GM23338 (cell line): Measurements from ENCODE around the gene LYZL6. TPM values are rescaled to one million over a fixed set of nuclear protein-coding genes. Genes with fewer than 3 reads are reported as not detected.

Experiments
- ATAC-seq: fragments of 200-7000 bp; cut with Tn5 transposase; 3 replicates; pipeline ENCODE4 v1.9.1; 2020
- DNase-seq: peaks from one replicate; pipeline ENCODE4 v3.0.0-alpha.2; 2015; ENCODE audit warnings: low spot score
- H2AFZ ChIP-seq: fragments of 200-600 bp; sonication (generic); 2 replicates; pipeline ENCODE4 v1.8.0; 2016; ENCODE audit warnings: antibody characterized with exemption, mild to moderate bottlenecking, moderate library complexity
- H3F3A ChIP-seq: fragments of 200-600 bp; sonication (generic); replicated peaks from 2 replicates; pipeline ENCODE4 v1.8.0; 2017; ENCODE audit warnings: antibody characterized with exemption, mixed run types, low read depth
- H3K27ac ChIP-seq: fragments of 200-600 bp; sonication (generic); 2 replicates; pipeline ENCODE4 v1.6.1; 2016; ENCODE audit warnings: low read depth
- H3K27me3 ChIP-seq: fragments of 200-600 bp; sonication (generic); 2 replicates; pipeline ENCODE4 v1.8.0; 2016; ENCODE audit warnings: mild to moderate bottlenecking, mixed run types, moderate library complexity; ENCODE audit not compliant: insufficient read depth
- H3K36me3 ChIP-seq: fragments of 200-600 bp; sonication (generic); 2 replicates; pipeline ENCODE4 v1.8.0; 2016; ENCODE audit warnings: mild to moderate bottlenecking; ENCODE audit not compliant: insufficient read depth
- H3K4me1 ChIP-seq: fragments of 200-600 bp; sonication (generic); 2 replicates; pipeline ENCODE4 v1.8.0; 2016; ENCODE audit warnings: mild to moderate bottlenecking, moderate library complexity; ENCODE audit not compliant: insufficient read depth
- H3K4me2 ChIP-seq: fragments of 200-600 bp; sonication (generic); 2 replicates; pipeline ENCODE4 v1.7.1; 2017; ENCODE audit warnings: mixed run types
- H3K4me3 ChIP-seq: fragments of 200-600 bp; sonication (generic); 2 replicates; pipeline ENCODE4 v1.6.1; 2016; ENCODE audit warnings: mixed run types
- H3K79me2 ChIP-seq: fragments of 200-600 bp; sonication (generic); replicated peaks from 2 replicates; pipeline ENCODE4 v1.8.0; 2017; ENCODE audit warnings: mild to moderate bottlenecking; ENCODE audit not compliant: insufficient read depth
- H3K9me2 ChIP-seq: fragments of 200-600 bp; sonication (generic); 2 replicates; pipeline ENCODE4 v1.8.0; 2017; ENCODE audit not compliant: insufficient read depth
- H4K20me1 ChIP-seq: fragments of 200-600 bp; sonication (generic); replicated peaks from 2 replicates; pipeline ENCODE4 v1.8.0; 2017; ENCODE audit warnings: mild to moderate bottlenecking; ENCODE audit not compliant: insufficient read depth
- H3K27ac Mint-ChIP-seq: 2 replicates; pipeline ENCODE4 v1.8.0; 2020; ENCODE audit warnings: inconsistent platforms, mild to moderate bottlenecking, moderate library complexity, mixed read lengths
- H3K27me3 Mint-ChIP-seq: 3 replicates; pipeline ENCODE4 v1.8.0; 2022; ENCODE audit warnings: low read depth, mild to moderate bottlenecking, moderate library complexity, mixed read lengths, inconsistent platforms; ENCODE audit not compliant: insufficient read depth, poor library complexity
- H3K36me3 Mint-ChIP-seq: 3 replicates; pipeline ENCODE4 v1.8.0; 2021; ENCODE audit warnings: low read depth, mild to moderate bottlenecking, inconsistent platforms, moderate library complexity, mixed read lengths
- H3K4me1 Mint-ChIP-seq: 3 replicates; pipeline ENCODE4 v1.8.0; 2020; ENCODE audit warnings: mild to moderate bottlenecking, inconsistent platforms, mixed read lengths
- H3K4me3 Mint-ChIP-seq: 3 replicates; pipeline ENCODE4 v1.8.0; 2021; ENCODE audit warnings: moderate library complexity, mild to moderate bottlenecking, inconsistent platforms, mixed read lengths
- H3K9me3 Mint-ChIP-seq: 3 replicates; pipeline ENCODE4 v1.8.0; 2020; ENCODE audit warnings: moderate library complexity, mild to moderate bottlenecking, inconsistent platforms, mixed read lengths
- CREB1 ChIP-seq: fragments of 250-450 bp; sonication (Bioruptor Pico); IDR thresholded peaks from 2 replicates; pipeline ENCODE4 v1.5.0; 2020; ENCODE audit warnings: low read depth, mild to moderate bottlenecking, moderate library complexity
- EZH2 ChIP-seq: fragments of 200-600 bp; sonication (generic); IDR thresholded peaks from one replicate; pipeline ENCODE4 v1.8.0; 2017; ENCODE audit warnings: antibody characterized with exemption, mild to moderate bottlenecking, low read depth; ENCODE audit not compliant: unreplicated experiment
- EZH2phosphoT487 ChIP-seq: fragments of 200-600 bp; sonication (generic); IDR thresholded peaks from one replicate; pipeline ENCODE4 v1.8.1; 2018; ENCODE audit warnings: antibody characterized with exemption; ENCODE audit not compliant: unreplicated experiment
- POLR2AphosphoS5 ChIP-seq: IDR thresholded peaks from 2 replicates; pipeline ENCODE4 v1.6.1; 2016; ENCODE audit warnings: antibody characterized with exemption, low read depth
- ZNF331 ChIP-seq: fragments of 250-450 bp; sonication (Bioruptor Pico); IDR thresholded peaks from 2 replicates; pipeline ENCODE4 v1.5.0; 2020; ENCODE audit warnings: low read depth, mild to moderate bottlenecking, moderate library complexity
- polyA plus RNA-seq: library from polyadenylated mRNA; unstranded; fragments of >200 nt; fragmentation: Nextera tagmentation; extraction: Ambion mirVana; gene quantifications from 2 replicates; pipeline ENCODE4 v1.2.1, GENCODE V29; 2016
- total RNA-seq: library from RNA; depleted of rRNA; stranded (reverse); fragments of >200 nt; shearing (Covaris generic); gene quantifications from 2 replicates; pipeline ENCODE4 v1.2.3, GENCODE V29; 2014
- TF ChIP-seq, protein P1 (sequence below): IDR thresholded peaks from one replicate; pipeline ENCODE4 v1.6.1; 2018; ENCODE audit warnings: antibody characterized with exemption; ENCODE audit not compliant: unreplicated experiment
- TF ChIP-seq, protein P2 (sequence below), 2 experiments: fragments of 200-600 bp in 1 of 2; sonication (generic) in 1 of 2; conservative IDR thresholded peaks; 2 replicates each; pipeline versions ENCODE4 v1.5.1 to v1.6.1; 2016 to 2017; ENCODE audit warnings: antibody characterized with exemption in 2 of 2, low read depth in 2 of 2, mild to moderate bottlenecking in 2 of 2, moderate library complexity in 1 of 2
- TF ChIP-seq, protein P3 (sequence below): fragments of 250-450 bp; sonication (Bioruptor Pico); IDR thresholded peaks from 2 replicates; pipeline ENCODE4 v1.5.0; 2020; ENCODE audit warnings: mild to moderate bottlenecking, moderate library complexity

The LYZL6 gene
- total and polyA plus RNA-seq, 2 experiments from 2014 or later, result not detected

DNA sequence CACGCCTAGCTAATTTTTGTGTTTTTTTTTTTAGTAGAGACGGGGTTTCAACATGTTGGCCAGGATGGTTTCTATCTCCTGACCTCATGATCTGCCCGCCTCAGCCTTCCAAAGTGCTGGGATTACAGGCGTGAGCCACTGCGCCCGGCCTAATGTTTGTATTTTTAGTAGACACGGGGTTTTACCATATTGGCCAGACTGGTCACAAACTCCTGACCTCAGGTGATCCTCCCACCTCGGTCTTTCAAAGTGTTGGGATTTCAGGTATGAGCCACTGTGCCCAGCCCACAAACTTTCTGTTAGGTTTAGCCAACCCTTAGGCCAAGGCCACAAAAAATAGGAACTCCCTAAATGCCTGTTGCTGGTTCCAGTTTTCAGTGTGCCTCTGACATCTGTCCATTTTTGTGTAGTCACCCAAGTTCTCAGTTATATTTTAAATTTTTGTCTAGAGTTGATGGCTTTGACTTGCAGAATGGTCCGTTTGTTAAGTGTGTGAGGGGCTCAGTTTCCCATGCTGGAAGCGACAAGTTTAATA lies 25.1 kb upstream of the LYZL6 start (continued):
- TF ChIP-seq EZH2phosphoT487 (no peak), POLR2AphosphoS5 (no peak), ZNF331 (CRISPR knock-in tag) (no peak), CREB1 (CRISPR knock-in tag) (no peak)
- TF ChIP-seq, protein P1, sequence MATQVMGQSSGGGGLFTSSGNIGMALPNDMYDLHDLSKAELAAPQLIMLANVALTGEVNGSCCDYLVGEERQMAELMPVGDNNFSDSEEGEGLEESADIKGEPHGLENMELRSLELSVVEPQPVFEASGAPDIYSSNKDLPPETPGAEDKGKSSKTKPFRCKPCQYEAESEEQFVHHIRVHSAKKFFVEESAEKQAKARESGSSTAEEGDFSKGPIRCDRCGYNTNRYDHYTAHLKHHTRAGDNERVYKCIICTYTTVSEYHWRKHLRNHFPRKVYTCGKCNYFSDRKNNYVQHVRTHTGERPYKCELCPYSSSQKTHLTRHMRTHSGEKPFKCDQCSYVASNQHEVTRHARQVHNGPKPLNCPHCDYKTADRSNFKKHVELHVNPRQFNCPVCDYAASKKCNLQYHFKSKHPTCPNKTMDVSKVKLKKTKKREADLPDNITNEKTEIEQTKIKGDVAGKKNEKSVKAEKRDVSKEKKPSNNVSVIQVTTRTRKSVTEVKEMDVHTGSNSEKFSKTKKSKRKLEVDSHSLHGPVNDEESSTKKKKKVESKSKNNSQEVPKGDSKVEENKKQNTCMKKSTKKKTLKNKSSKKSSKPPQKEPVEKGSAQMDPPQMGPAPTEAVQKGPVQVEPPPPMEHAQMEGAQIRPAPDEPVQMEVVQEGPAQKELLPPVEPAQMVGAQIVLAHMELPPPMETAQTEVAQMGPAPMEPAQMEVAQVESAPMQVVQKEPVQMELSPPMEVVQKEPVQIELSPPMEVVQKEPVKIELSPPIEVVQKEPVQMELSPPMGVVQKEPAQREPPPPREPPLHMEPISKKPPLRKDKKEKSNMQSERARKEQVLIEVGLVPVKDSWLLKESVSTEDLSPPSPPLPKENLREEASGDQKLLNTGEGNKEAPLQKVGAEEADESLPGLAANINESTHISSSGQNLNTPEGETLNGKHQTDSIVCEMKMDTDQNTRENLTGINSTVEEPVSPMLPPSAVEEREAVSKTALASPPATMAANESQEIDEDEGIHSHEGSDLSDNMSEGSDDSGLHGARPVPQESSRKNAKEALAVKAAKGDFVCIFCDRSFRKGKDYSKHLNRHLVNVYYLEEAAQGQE, result no peak

DNA sequence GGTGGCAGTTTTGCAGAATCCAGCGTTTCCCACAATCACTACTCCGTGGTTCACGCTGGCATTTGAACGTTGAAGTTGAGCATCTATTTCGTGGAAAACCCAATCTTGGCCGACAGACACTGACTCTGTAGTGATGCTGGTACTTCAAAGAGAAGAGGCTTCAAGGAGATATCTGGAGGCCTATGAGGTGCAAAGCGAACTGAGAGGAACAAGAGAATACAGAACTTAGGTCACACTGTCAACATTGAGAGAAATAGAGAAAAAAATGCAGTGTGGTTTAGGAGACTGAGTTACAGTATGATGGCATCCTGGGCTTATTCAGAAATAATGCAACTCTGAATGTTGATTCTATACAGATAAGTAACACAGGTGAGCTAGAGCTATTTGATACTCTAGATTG lies 21.8 kb upstream of the LYZL6 start:
- Histone ChIP-seq H3K27me3 (no peaks in the 10 kb centered on the region), H3F3A (no peaks in the 10 kb centered on the region), H4K20me1 (no peaks in the 10 kb centered on the region), H2AFZ (no peak overlapping the region), H3K4me3 (no peak overlapping the region), H3K79me2 (no peaks in the 10 kb centered on the region), H3K27ac (no peak overlapping the region), H3K9me2 (0 out of 2 replicates have a peak, but pooled peaks cover 4% of the 10 kb centered on the region), H3K4me2 (no peak overlapping the region), H3K4me1 (0 out of 2 replicates have a peak, but pooled peaks cover 4% of the 10 kb centered on the region), H3K36me3 (no peaks in the 10 kb centered on the region)
- no peak for ATAC-seq
- peaks cover 2% of the 10 kb centered on the region for H3K27me3 Mint-ChIP-seq
- H3K9me3 Mint-ChIP-seq, result no peaks in the 10 kb centered on the region
- H3K4me1 Mint-ChIP-seq, result peaks cover 3% of the 10 kb centered on the region; the same call in 1 of the 3 replicates
- H3K27ac Mint-ChIP-seq, result no peak overlapping the region
- DNase-seq, result no peak
- H3K36me3 Mint-ChIP-seq, result no peaks in the 10 kb centered on the region
- H3K4me3 Mint-ChIP-seq, result no peak overlapping the region
- no peak for TF ChIP-seq EZH2
- TF ChIP-seq, protein P2, sequence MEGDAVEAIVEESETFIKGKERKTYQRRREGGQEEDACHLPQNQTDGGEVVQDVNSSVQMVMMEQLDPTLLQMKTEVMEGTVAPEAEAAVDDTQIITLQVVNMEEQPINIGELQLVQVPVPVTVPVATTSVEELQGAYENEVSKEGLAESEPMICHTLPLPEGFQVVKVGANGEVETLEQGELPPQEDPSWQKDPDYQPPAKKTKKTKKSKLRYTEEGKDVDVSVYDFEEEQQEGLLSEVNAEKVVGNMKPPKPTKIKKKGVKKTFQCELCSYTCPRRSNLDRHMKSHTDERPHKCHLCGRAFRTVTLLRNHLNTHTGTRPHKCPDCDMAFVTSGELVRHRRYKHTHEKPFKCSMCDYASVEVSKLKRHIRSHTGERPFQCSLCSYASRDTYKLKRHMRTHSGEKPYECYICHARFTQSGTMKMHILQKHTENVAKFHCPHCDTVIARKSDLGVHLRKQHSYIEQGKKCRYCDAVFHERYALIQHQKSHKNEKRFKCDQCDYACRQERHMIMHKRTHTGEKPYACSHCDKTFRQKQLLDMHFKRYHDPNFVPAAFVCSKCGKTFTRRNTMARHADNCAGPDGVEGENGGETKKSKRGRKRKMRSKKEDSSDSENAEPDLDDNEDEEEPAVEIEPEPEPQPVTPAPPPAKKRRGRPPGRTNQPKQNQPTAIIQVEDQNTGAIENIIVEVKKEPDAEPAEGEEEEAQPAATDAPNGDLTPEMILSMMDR (conservative IDR thresholded peaks at IDR 0.05; ENCODE audit: low read depth in 2 of 2), result no peak
- TF ChIP-seq, protein P3, sequence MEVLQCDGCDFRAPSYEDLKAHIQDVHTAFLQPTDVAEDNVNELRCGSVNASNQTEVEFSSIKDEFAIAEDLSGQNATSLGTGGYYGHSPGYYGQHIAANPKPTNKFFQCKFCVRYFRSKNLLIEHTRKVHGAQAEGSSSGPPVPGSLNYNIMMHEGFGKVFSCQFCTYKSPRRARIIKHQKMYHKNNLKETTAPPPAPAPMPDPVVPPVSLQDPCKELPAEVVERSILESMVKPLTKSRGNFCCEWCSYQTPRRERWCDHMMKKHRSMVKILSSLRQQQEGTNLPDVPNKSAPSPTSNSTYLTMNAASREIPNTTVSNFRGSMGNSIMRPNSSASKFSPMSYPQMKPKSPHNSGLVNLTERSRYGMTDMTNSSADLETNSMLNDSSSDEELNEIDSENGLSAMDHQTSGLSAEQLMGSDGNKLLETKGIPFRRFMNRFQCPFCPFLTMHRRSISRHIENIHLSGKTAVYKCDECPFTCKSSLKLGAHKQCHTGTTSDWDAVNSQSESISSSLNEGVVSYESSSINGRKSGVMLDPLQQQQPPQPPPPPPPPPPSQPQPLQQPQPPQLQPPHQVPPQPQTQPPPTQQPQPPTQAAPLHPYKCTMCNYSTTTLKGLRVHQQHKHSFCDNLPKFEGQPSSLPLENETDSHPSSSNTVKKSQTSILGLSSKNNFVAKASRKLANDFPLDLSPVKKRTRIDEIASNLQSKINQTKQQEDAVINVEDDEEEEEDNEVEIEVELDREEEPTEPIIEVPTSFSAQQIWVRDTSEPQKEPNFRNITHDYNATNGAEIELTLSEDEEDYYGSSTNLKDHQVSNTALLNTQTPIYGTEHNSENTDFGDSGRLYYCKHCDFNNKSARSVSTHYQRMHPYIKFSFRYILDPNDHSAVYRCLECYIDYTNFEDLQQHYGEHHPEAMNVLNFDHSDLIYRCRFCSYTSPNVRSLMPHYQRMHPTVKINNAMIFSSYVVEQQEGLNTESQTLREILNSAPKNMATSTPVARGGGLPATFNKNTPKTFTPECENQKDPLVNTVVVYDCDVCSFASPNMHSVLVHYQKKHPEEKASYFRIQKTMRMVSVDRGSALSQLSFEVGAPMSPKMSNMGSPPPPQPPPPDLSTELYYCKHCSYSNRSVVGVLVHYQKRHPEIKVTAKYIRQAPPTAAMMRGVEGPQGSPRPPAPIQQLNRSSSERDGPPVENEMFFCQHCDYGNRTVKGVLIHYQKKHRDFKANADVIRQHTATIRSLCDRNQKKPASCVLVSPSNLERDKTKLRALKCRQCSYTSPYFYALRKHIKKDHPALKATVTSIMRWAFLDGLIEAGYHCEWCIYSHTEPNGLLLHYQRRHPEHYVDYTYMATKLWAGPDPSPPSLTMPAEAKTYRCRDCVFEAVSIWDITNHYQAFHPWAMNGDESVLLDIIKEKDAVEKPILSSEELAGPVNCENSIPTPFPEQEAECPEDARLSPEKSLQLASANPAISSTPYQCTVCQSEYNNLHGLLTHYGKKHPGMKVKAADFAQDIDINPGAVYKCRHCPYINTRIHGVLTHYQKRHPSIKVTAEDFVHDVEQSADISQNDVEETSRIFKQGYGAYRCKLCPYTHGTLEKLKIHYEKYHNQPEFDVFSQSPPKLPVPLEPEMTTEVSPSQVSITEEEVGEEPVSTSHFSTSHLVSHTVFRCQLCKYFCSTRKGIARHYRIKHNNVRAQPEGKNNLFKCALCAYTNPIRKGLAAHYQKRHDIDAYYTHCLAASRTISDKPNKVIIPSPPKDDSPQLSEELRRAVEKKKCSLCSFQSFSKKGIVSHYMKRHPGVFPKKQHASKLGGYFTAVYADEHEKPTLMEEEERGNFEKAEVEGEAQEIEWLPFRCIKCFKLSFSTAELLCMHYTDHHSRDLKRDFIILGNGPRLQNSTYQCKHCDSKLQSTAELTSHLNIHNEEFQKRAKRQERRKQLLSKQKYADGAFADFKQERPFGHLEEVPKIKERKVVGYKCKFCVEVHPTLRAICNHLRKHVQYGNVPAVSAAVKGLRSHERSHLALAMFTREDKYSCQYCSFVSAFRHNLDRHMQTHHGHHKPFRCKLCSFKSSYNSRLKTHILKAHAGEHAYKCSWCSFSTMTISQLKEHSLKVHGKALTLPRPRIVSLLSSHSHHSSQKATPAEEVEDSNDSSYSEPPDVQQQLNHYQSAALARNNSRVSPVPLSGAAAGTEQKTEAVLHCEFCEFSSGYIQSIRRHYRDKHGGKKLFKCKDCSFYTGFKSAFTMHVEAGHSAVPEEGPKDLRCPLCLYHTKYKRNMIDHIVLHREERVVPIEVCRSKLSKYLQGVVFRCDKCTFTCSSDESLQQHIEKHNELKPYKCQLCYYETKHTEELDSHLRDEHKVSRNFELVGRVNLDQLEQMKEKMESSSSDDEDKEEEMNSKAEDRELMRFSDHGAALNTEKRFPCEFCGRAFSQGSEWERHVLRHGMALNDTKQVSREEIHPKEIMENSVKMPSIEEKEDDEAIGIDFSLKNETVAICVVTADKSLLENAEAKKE (CRISPR knock-in tag), result no peak
- TF ChIP-seq, protein P1, result no peak
